Omental fat pad (tissue), 4 donors: ENCODE measurements around the gene ATG4D. TPM values are rescaled to one million over a fixed set of nuclear protein-coding genes. Genes with fewer than 3 reads are reported as not detected.
"Not testable (repeated sequence)": the region's sequence is repeated elsewhere in the genome, so short reads cannot be mapped to it uniquely, and the experiment has no call there.

Experiments
- ATAC-seq: fragments of 150-250 bp; one replicate; pipeline ENCODE4 v1.9.1; 2016; ENCODE audit warnings: mild to moderate bottlenecking, moderate library complexity; ENCODE audit not compliant: low FRiP score
- DNase-seq: peaks from one replicate; pipeline ENCODE4 v3.0.0-alpha.2; 2019; ENCODE audit warnings: low spot score
- CTCF ChIP-seq, 3 donors: fragments of 450-650 bp; IDR thresholded peaks; one replicate each; pipeline ENCODE4 v1.5.1; 2016 to 2017; ENCODE audit warnings: antibody characterized with exemption in 3 of 3, mild to moderate bottlenecking in 3 of 3, moderate library complexity in 2 of 3
- total RNA-seq, 4 donors: library from RNA; depleted of rRNA; stranded (reverse); fragments of >200 nt; gene quantifications; one replicate each; pipeline ENCODE4 v1.1.0, GENCODE V29; 2016

Gene ATG4D
- total RNA-seq, 4 donors from 2014 or later = 12.9 to 16.6 (median 15.4) TPM

GRCh38 chr19:10567656-10568055 lies 24.0 kb downstream of the ATG4D start:
- DNase-seq (no peak), ATAC-seq (no peak)
- TF ChIP-seq CTCF (IDR thresholded peaks at IDR 0.05) = no peak

GRCh38 chr19:10568062-10568825 lies 24.5 kb downstream of the ATG4D start:
- no peak for ATAC-seq
- DNase-seq = no peak
- TF ChIP-seq CTCF (IDR thresholded peaks at IDR 0.05) = no peak

- DNase-seq (peak; percentile 94), ATAC-seq (peak; percentile 90)
- no peak for TF ChIP-seq CTCF (IDR thresholded peaks at IDR 0.05)
These were observed 25.3 kb downstream of the ATG4D start, which contains the start of gene CDKN2D for GRCh38 chr19:10568826-10569651. CDKN2D (minus strand) TSS chr19:10568979; CDS start chr19:10568653, 326 bp downstream.

GRCh38 chr19:10573793-10574192 lies 30.1 kb downstream of the ATG4D start:
- not testable (repeated sequence) for DNase-seq, ATAC-seq

- DNase-seq = no peak
- TF ChIP-seq CTCF (IDR thresholded peaks at IDR 0.05) = no peak
- no peak for ATAC-seq
These were observed 30.8 kb downstream of the ATG4D start for GRCh38 chr19:10574462-10574861.

- DNase-seq (no peak), ATAC-seq (no peak)
- TF ChIP-seq CTCF (IDR thresholded peaks at IDR 0.05) = no peak
These were observed 31.5 kb downstream of the ATG4D start for GRCh38 chr19:10575011-10575716.

GRCh38 chr19:10577951-10578350 lies 34.2 kb downstream of the ATG4D start:
- DNase-seq = no peak
- TF ChIP-seq CTCF (IDR thresholded peaks at IDR 0.05) = no peak
- ATAC-seq = no peak
